Hepatic stellate cell (primary cell): ENCODE results near the gene ERICH3.

Experiments
- DNase-seq: peaks from one replicate; pipeline ENCODE4 v3.0.0; 2011; ENCODE audit warnings: low spot score

ERICH3 gene

GRCh38 chr1:74587888-74588287 lies 85.7 kb downstream of the ERICH3 start:
- DNase-seq, result no peak

DNA sequence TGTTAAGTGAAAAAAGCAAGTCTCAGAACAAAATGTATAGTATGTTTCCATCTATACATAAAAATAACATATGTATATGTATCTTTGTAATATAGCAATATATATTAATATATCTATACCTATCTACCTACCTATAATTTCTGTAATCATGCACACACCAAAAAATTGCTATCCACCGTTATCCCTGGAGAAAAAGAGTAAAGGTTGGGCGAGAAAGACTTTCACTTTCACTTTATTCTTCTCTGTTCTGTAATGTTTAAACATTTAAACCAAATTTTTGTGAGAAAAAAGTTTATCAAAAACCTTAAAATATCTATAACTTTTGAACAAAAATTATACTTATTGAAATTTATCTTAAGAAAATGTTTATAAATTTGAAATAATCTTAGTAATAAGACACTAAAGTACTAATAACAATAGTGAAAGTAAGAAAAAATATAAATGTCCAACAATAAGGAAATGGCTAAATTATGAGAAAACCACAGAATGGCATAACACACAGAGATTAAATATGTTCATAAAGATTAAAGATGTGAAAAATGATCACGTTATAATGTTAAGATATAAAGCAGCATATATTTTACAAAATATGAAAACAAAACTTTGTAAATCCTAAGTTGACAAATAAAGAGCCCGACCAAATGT lies 87.2 kb downstream of the ERICH3 start:
- no peak for DNase-seq

GRCh38 chr1:74584185-74584584 lies 89.4 kb downstream of the ERICH3 start:
- DNase-seq, result no peak

DNA sequence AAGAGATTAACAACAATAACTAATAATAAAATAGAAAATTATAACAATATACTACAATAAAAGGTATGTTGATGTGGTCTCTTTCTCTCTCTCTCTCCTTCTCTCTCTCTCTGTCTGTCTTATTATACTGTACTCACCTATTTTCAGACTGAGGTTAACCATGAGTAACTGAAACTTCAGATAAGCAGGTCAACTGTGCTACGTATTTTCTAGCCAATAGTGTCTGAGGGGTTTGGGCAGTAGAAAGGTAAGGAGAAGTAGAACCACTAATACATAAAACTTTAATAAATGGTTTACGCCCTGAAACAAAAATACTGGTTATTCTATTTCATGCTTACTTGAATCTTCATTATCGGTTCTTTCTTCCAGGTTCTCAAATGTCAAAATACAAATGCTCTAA lies 90.2 kb downstream of the ERICH3 start:
- DNase-seq, result no peak

GRCh38 chr1:74579425-74579824 lies 94.2 kb downstream of the ERICH3 start:
- no peak for DNase-seq

- DNase-seq, result no peak
Observed at GRCh38 chr1:74578101-74578500, 95.5 kb downstream of the ERICH3 start.

DNA sequence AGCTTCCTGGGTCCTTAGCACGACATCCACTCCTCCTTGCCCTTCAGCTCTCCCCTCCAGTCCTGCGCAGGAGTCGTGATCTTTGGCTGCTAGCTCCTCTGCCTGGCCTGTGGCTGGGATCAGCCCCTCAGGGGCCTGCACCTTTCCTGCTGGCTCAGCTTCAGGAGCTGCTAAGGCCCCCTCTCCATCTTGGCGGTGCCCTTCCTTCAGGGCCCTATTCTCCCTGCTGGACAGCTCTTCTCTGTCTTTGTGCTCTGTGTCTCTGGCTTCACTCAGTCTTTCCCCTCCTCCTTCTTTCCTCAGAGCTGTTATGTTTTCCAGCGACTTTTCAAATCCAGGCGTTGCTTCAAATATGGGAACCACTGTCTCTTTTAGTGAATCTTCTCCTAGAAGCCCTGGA lies 101.7 kb downstream of the ERICH3 start:
- no peak for DNase-seq

GRCh38 chr1:74571493-74571800 lies 102.1 kb downstream of the ERICH3 start:
- no peak for DNase-seq

DNA sequence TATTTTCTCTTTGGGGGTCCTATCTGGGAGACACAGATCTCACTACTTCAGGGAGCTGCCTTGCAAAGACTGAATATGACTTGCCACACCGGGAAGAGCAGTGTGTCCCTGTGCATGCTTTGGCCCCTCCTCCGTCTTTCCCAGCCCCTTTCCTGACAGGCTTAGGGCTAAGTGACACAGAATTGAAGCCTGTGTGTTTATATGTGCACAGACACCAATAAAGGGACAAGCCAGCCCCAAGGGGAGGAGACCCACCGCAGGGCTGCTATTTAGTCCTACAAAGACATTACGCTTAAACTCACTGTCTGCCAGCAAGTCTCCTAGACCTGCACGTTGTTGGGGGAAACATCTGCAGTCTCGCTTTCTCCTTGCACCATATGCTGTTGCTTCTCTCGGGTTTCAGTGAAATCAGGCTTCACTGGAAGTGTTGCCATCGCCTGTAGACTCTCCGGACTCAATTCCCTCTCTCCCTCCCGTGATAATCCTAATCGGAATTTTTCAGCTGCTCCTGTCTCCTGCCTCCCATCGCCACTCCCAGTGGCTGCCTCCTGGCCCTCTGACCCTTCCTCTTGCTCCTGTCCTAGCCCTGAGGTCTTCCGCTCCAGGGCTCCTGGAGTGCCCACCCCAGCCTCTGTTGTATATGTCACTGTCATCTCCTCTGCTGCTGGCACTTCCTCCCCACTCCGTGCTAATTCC lies 102.6 kb downstream of the ERICH3 start:
- DNase-seq, result no peak

GRCh38 chr1:74549932-74550331 lies 123.7 kb downstream of the ERICH3 start:
- no peak for DNase-seq

- no peak for DNase-seq
Observed at GRCh38 chr1:74548961-74549750, 124.4 kb downstream of the ERICH3 start.

DNA sequence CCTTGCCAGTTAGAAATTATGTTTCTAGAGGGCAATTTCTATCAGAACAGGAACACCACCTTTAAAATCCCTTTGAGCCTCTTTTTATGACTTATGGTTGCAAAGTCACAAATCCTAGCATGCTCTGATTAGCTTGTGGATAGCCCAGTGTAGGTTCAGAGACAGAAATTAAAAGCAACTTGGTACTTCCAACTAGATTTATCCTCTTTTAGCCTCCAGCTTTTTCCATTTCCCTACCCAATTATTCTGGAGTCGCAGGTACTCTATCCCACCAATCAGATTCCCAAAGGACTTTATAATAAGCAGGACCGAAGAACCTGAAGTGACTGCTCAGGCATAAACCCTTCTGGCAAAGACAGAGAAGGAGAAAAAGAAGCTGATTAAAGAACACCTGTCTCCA lies 127.8 kb downstream of the ERICH3 start:
- DNase-seq, result no peak

DNA sequence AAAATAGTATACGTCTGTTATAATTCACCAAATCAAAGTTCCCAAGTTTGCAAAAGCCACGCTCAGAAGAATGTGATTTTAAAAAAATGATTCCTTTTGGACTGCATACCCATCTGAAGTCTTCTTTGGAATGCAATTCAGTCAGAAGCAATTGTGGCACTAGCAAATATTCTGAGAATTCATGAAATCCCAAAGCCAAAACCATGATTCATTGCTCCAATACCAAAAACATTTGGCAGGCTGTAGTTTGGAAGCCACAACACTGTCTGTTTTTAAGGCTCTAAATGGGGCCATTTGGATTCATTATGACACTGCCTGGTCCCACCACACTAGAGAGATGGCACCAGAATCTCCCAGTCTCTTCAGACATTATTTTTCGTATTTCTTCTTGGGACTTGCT lies 139.4 kb downstream of the ERICH3 start:
- DNase-seq, result peak; percentile 2

DNA sequence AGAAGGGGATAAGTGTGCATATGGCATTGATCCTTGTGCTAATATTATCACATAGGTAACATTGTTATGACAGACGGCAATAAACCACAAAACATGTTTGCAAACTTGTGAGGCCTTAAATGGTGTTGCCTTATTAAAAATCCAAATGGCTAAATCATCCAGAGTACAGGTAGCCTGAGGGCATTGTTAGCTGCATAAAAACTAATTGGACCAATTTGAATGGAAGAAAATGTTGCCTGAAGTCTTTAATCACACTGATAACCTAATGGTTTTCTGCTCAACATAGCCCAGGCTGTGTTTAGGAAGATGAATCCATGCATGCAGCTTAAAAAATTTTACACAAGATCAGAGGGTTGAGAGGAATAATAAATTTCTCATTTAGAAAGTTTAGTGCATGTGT lies 141.8 kb downstream of the ERICH3 start:
- DNase-seq, result no peak

DNA sequence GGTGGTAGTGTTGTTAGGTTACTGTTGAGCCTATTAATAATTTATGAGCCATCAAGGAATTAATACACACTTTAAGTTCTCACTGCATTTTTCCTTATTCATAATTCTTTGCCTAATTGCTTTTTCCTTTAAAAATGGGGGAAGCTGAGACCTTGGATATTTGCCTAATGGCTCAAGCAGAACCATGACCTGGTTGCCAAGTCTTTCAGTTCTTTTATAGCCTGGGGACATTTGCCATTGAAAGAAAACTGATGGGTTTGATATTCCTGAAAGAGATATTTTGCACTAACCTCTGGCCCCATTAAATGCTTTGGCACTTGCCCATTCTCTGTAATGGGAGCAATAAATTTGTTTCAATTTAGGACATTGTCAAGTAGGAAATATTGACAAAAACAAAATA lies 142.7 kb downstream of the ERICH3 start:
- DNase-seq, result no peak

- DNase-seq, result no peak
Observed at GRCh38 chr1:74528123-74528522, 145.5 kb downstream of the ERICH3 start.

DNA sequence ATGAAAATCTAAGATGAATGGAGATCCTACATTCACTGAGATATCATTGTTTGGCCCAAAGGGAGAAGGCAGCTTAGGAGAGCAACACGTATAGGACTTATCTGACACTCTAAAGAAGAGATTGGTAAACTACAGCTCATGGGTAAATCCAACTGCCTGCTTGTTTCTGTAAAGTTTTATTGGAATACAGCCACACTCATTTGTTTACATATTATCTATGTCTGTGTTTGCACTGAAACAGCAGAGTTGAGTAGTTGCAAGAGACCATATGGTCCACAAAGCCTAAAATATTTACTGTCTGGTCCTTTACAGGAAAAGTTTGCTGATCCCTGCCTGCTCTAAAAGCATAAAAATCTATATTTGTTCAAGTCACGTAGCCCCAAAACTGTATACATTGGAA lies 146.9 kb downstream of the ERICH3 start:
- DNase-seq, result no peak

DNA sequence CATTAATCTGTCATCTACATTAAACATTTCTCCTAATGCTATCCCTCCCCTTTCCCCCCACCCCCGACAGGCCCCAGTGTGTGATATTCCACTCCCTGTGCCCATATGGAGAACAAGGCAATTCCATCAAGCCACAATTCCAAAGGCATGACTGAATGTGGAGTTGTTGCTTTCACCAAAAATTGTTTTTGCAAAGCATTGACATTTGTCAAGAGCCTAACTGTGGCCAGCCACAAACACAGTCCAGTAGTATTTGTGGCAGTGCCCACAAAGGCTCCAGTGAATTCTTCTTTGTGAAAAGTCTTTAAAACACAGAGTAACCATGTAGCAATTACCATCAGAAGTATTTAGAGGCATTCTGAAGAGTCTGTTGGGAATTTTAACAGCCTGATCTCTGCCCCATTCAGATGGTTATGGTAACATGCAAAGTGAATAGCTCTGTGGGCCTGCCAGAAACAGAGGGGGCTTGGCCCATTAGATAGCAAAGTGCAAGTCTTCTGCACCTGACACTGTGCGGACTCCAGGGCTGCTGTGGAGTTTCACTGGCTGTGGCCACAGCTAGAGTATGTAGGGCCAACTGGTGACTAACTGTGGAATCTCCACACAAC lies 149.6 kb downstream of the ERICH3 start:
- DNase-seq, result no peak

GRCh38 chr1:74522148-74522547 lies 151.4 kb downstream of the ERICH3 start:
- DNase-seq, result no peak
